IMR-90 (cell line): ENCODE data around the gene GPR132. TPM values are rescaled to one million over a fixed set of nuclear protein-coding genes. Genes with fewer than 3 reads are reported as not detected.

Experiments
- ATAC-seq: fragments of 200-7000 bp; cut with Tn5 transposase; 2 replicates; pipeline ENCODE4 v1.9.1; 2020; ENCODE audit warnings: low read depth, mild to moderate bottlenecking, moderate library complexity
- BruUV-seq: library from RNA; stranded (reverse); fragments of 400-500 nt; replicated peaks from 2 replicates; lab custom pipeline; 2021; lab: Mats Ljungman, UMichigan
- CTCF ChIA-PET: fragments of 300-600 bp; formaldehyde crosslinking; extraction: SDS; loops from one replicate; lab custom pipeline; 2021; ENCODE audit warnings: antibody characterized with exemption; lab: Yijun Ruan, JAX
- POLR2A ChIA-PET: fragments of 300-600 bp; sonication (Branson Sonifier 250); formaldehyde crosslinking; loops from one replicate; lab custom pipeline; 2022; ENCODE audit warnings: antibody characterized with exemption; ENCODE audit not compliant: unreplicated experiment; lab: Charles Lee
- DNase-seq: peaks from one replicate; pipeline ENCODE4 v3.0.0; 2013
- H2AFZ ChIP-seq: replicated peaks from 2 replicates; pipeline ENCODE3; 2013; ENCODE audit warnings: low read length, mild to moderate bottlenecking; ENCODE audit not compliant: poor library complexity
- H2AK5ac ChIP-seq: 2 replicates; pipeline ENCODE4 v1.6.1; 2013; ENCODE audit warnings: low read depth, low read length, inconsistent platforms
- H2AK9ac ChIP-seq: replicated peaks from 2 replicates; pipeline ENCODE3; 2013; ENCODE audit warnings: mild to moderate bottlenecking, low read depth, low read length, moderate library complexity; ENCODE audit not compliant: poor library complexity
- H2BK120ac ChIP-seq: 2 replicates; pipeline ENCODE4 v1.6.1; 2013; ENCODE audit warnings: low read depth, low read length, inconsistent platforms
- H2BK15ac ChIP-seq: 3 replicates; pipeline ENCODE4 v1.6.1; 2013; ENCODE audit warnings: low read depth, low read length, inconsistent platforms
- H2BK20ac ChIP-seq: 2 replicates; pipeline ENCODE4 v1.6.1; 2013; ENCODE audit warnings: low read depth, mild to moderate bottlenecking, inconsistent platforms, low read length, moderate library complexity
- H2BK5ac ChIP-seq: 2 replicates; pipeline ENCODE4 v1.6.1; 2013; ENCODE audit warnings: mild to moderate bottlenecking, low read depth, low read length, inconsistent platforms; ENCODE audit not compliant: poor library complexity, severe bottlenecking
- H3K14ac ChIP-seq: replicated peaks from 2 replicates; pipeline ENCODE4 v1.6.1; 2013; ENCODE audit warnings: low read depth, low read length, inconsistent platforms
- H3K18ac ChIP-seq: 2 replicates; pipeline ENCODE4 v1.6.1; 2013; ENCODE audit warnings: low read depth, low read length, control low read depth
- H3K23ac ChIP-seq: 2 replicates; pipeline ENCODE4 v1.6.1; 2013; ENCODE audit warnings: low read depth, low read length, inconsistent platforms
- H3K27ac ChIP-seq: 2 replicates; pipeline ENCODE4 v1.5.1; 2013; ENCODE audit warnings: mild to moderate bottlenecking, control low read depth, low read length; ENCODE audit not compliant: insufficient read depth
- H3K27me3 ChIP-seq: 2 replicates; pipeline ENCODE4 v1.6.1; 2013; ENCODE audit warnings: low read length; ENCODE audit not compliant: control insufficient read depth, insufficient read depth
- H3K36me3 ChIP-seq: 2 replicates; pipeline ENCODE4 v1.6.1; 2013; ENCODE audit warnings: low read length, mixed read lengths; ENCODE audit not compliant: control insufficient read depth, insufficient read depth
- H3K4ac ChIP-seq: 2 replicates; pipeline ENCODE4 v1.6.1; 2013; ENCODE audit warnings: low read depth, low read length, inconsistent platforms
- H3K4me1 ChIP-seq: 2 replicates; pipeline ENCODE4 v1.6.1; 2013; ENCODE audit warnings: low read length, mixed read lengths; ENCODE audit not compliant: control insufficient read depth, insufficient read depth
- H3K4me2 ChIP-seq: 2 replicates; pipeline ENCODE4 v1.6.1; 2013; ENCODE audit warnings: low read depth, mild to moderate bottlenecking, control low read depth, low read length, moderate library complexity
- H3K4me3 ChIP-seq: 2 replicates; pipeline ENCODE4 v1.5.1; 2013; ENCODE audit warnings: low read depth, mild to moderate bottlenecking, control low read depth, low read length, moderate library complexity; ENCODE audit not compliant: insufficient read depth
- H3K56ac ChIP-seq: 2 replicates; pipeline ENCODE4 v1.6.1; 2013; ENCODE audit warnings: low read length, inconsistent platforms; ENCODE audit not compliant: insufficient read depth; ENCODE audit errors: extremely low read depth
- H3K79me1 ChIP-seq, 2 experiments: 2 replicates each; pipeline ENCODE4 v1.6.1; 2013; ENCODE audit warnings: low read length in 2 of 2, inconsistent platforms in 1 of 2, low read depth in 1 of 2
- H3K9ac ChIP-seq: 2 replicates; pipeline ENCODE4 v1.6.1; 2013; ENCODE audit warnings: low read depth, low read length, control low read depth
- H3K9me1 ChIP-seq: 2 replicates; pipeline ENCODE4 v1.6.1; 2013; ENCODE audit warnings: low read length, inconsistent platforms; ENCODE audit not compliant: insufficient read depth
- H3K9me3 ChIP-seq: 2 replicates; pipeline ENCODE4 v1.6.1; 2013; ENCODE audit warnings: low read length; ENCODE audit not compliant: control insufficient read depth, insufficient read depth
- H4K20me1 ChIP-seq: 2 replicates; pipeline ENCODE4 v1.6.1; 2013; ENCODE audit warnings: low read length, inconsistent platforms; ENCODE audit not compliant: insufficient read depth
- H4K5ac ChIP-seq: 2 replicates; pipeline ENCODE4 v1.6.1; 2013; ENCODE audit warnings: mild to moderate bottlenecking, low read depth, low read length, control low read depth
- H4K8ac ChIP-seq, 2 experiments: 2 replicates each; pipeline ENCODE4 v1.6.1; 2013; ENCODE audit warnings: low read depth in 2 of 2, low read length in 2 of 2, control low read depth in 1 of 2, inconsistent platforms in 1 of 2
- H4K91ac ChIP-seq: 2 replicates; pipeline ENCODE4 v1.6.1; 2013; ENCODE audit warnings: low read depth, low read length, inconsistent platforms; ENCODE audit not compliant: insufficient read depth
- BHLHE40 ChIP-seq: fragments of 150-350 bp; IDR thresholded peaks from 2 replicates; pipeline ENCODE4 v1.6.1; 2016; ENCODE audit warnings: mild to moderate bottlenecking, low read depth, low read length
- CEBPB ChIP-seq: IDR thresholded peaks from 2 replicates; pipeline ENCODE4 v1.6.1; 2012; ENCODE audit warnings: low read depth, low read length, improper control_type of control experiment
- CHD1 ChIP-seq: IDR thresholded peaks from 2 replicates; pipeline ENCODE4 v1.6.1; 2012; ENCODE audit warnings: low read depth, low read length, improper control_type of control experiment
- CTCF ChIP-seq: conservative IDR thresholded peaks from 2 replicates; pipeline ENCODE4 v1.5.1; 2012; ENCODE audit warnings: mild to moderate bottlenecking, low read depth, low read length, improper control_type of control experiment
- ELK1 ChIP-seq: fragments of 150-350 bp; IDR thresholded peaks from 2 replicates; pipeline ENCODE4 v1.6.1; 2016; ENCODE audit warnings: low read depth, mild to moderate bottlenecking, low read length, moderate library complexity, borderline replicate concordance
- FOS ChIP-seq: fragments of 150-350 bp; IDR thresholded peaks from 2 replicates; pipeline ENCODE4 v1.6.1; 2016; ENCODE audit warnings: low read depth, low read length
- MAFK ChIP-seq: IDR thresholded peaks from 2 replicates; pipeline ENCODE4 v1.6.1; 2012; ENCODE audit warnings: low read depth, low read length, improper control_type of control experiment
- MAZ ChIP-seq: IDR thresholded peaks from 2 replicates; pipeline ENCODE4 v1.6.1; 2012; ENCODE audit warnings: low read depth, mild to moderate bottlenecking, low read length, improper control_type of control experiment, moderate library complexity, borderline replicate concordance
- MXI1 ChIP-seq: IDR thresholded peaks from 2 replicates; pipeline ENCODE4 v1.6.1; 2012; ENCODE audit warnings: low read depth, mild to moderate bottlenecking, low read length, moderate library complexity, borderline replicate concordance
- NFE2L2 ChIP-seq: fragments of 150-350 bp; IDR thresholded peaks from 2 replicates; pipeline ENCODE4 v1.6.1; 2016; ENCODE audit warnings: low read depth, mild to moderate bottlenecking, low read length
- POLR2A ChIP-seq: IDR thresholded peaks from 2 replicates; pipeline ENCODE4 v1.6.1; 2012; ENCODE audit warnings: mild to moderate bottlenecking, low read depth, low read length
- RAD21 ChIP-seq: IDR thresholded peaks from 2 replicates; pipeline ENCODE4 v1.6.1; 2012; ENCODE audit warnings: low read length, improper control_type of control experiment
- RCOR1 ChIP-seq: IDR thresholded peaks from 2 replicates; pipeline ENCODE4 v1.6.1; 2012; ENCODE audit warnings: mild to moderate bottlenecking, low read length, improper control_type of control experiment; ENCODE audit not compliant: insufficient replicate concordance
- RFX5 ChIP-seq: IDR thresholded peaks from 2 replicates; pipeline ENCODE4 v1.8.0; 2012; ENCODE audit warnings: low read depth, mild to moderate bottlenecking, low read length, moderate library complexity
- SMC3 ChIP-seq: fragments of 150-350 bp; IDR thresholded peaks from 2 replicates; pipeline ENCODE4 v1.6.1; 2016; ENCODE audit warnings: low read depth, mild to moderate bottlenecking, antibody characterized with exemption, low read length, moderate library complexity
- USF2 ChIP-seq: fragments of 150-350 bp; IDR thresholded peaks from 2 replicates; pipeline ENCODE4 v1.6.1; 2017; ENCODE audit warnings: mild to moderate bottlenecking, antibody characterized with exemption, low read length, low read depth
- WGBS, 2 experiments: methylation state at CpG; one replicate each; pipeline versions ENCODE4 v1.1.5 to v1.1.7; 2013; ENCODE audit warnings: missing lambda C conversion rate in 2 of 2; ENCODE audit not compliant: insufficient read length in 1 of 2; ENCODE audit errors: extremely low coverage in 2 of 2; 5-methylcytosine and 5-hydroxymethylcytosine counted together
- dilution Hi-C: fragments of 300-500 bp; cut with HindIII; formaldehyde crosslinking; loops from one replicate; pipeline ENCODE4 v1.14.3; 2018; ENCODE audit warnings: low sequenced_read_pairs; ENCODE audit not compliant: unreplicated experiment
- in situ Hi-C: fragments of 300-500 bp; cut with MboI; formaldehyde crosslinking; loops from 3 replicates; pipeline ENCODE4 v1.14.3; 2019; ENCODE audit warnings: low sequenced_read_pairs, inconsistent platforms, mixed read lengths
- intact Hi-C: fragments of 100-400 bp; cut with micrococcal nuclease; formaldehyde crosslinking; loops from 2 replicates; pipeline ENCODE4 v1.10.0; 2022
- polyA plus RNA-seq, 3 experiments: library from polyadenylated mRNA; depleted of rRNA; stranded (reverse); fragments of >200 nt; gene quantifications; 2 replicates each; pipeline ENCODE4 v1.2.3, GENCODE V29; 2012; ENCODE audit warnings: low replicate concordance in 1 of 3
- total RNA-seq: library from RNA; depleted of rRNA; stranded (reverse); fragments of >200 nt; gene quantifications from 2 replicates; pipeline ENCODE4 v1.2.3, GENCODE V29; 2012

Gene GPR132
- total and polyA plus RNA-seq, 2 of the 4 experiments (the other 2 are of a cell fraction): under 0.01 to 0.10 TPM

- no peak overlapping the region for H3K23ac ChIP-seq
- 71% methylated on average over 6 of the region's 11 CpGs; no CpG with 5 or more reads in 1 of the 2 experiments for WGBS, 2 experiments
- no peak for ATAC-seq
- H3K56ac ChIP-seq: no peak overlapping the region
- intact Hi-C loops (no loop called here), in situ Hi-C loops (no loop called here), dilution Hi-C loops (no loop called here)
- H3K79me1 ChIP-seq: no peaks in the 10 kb centered on the region
- no peak overlapping the region for H3K9ac ChIP-seq
- H3K36me3 ChIP-seq: no peaks in the 10 kb centered on the region
- H2BK15ac ChIP-seq: no peak overlapping the region
- no peak overlapping the region for H2BK5ac ChIP-seq
- no peak overlapping the region for H4K91ac ChIP-seq
- no peak overlapping the region for H2BK120ac ChIP-seq
- H3K14ac ChIP-seq: no peak overlapping the region
- H3K9me1 ChIP-seq: peaks cover 4% of the 10 kb centered on the region; the same call in 1 of the 2 replicates
- H3K4me1 ChIP-seq: peaks cover 6% of the 10 kb centered on the region
- no peak overlapping the region for H4K5ac ChIP-seq
- no peaks in the 10 kb centered on the region for H3K9me3 ChIP-seq
- no peak overlapping the region for H3K4me2 ChIP-seq
- POLR2A ChIA-PET: no interaction called here
- no peak overlapping the region for H3K18ac ChIP-seq
- H3K4ac ChIP-seq: no peak overlapping the region
- no peak for DNase-seq
- no TSS peak for BruUV-seq
- no peaks in the 10 kb centered on the region for H4K20me1 ChIP-seq
- H2AK9ac ChIP-seq: peak overlapping the region; percentile 1
- peaks cover 11% of the 10 kb centered on the region; the same call in 1 of the 2 replicates for H3K27me3 ChIP-seq
- H2AK5ac ChIP-seq: no peak overlapping the region
- peak overlapping the region; percentile 56 for H2AFZ ChIP-seq
- no peak for TF ChIP-seq RFX5
- TF ChIP-seq SMC3: no peak
- TF ChIP-seq MAFK: no peak
- TF ChIP-seq MAZ: no peak
- TF ChIP-seq POLR2A: no peak
- TF ChIP-seq NFE2L2: no peak
- TF ChIP-seq FOS: no peak
- no peak for TF ChIP-seq ELK1
- no peak for TF ChIP-seq BHLHE40
- TF ChIP-seq MXI1: no peak
- no peak for TF ChIP-seq CTCF
- no peak for TF ChIP-seq USF2
- no peak for TF ChIP-seq CHD1
- TF ChIP-seq RCOR1: no peak
- no peak for TF ChIP-seq RAD21
- TF ChIP-seq CEBPB: no peak
- H4K8ac ChIP-seq: no peak overlapping the region
- H3K27ac ChIP-seq: no peak overlapping the region
- H3K4me3 ChIP-seq: no peak overlapping the region
- H2BK20ac ChIP-seq: no peak overlapping the region
- CTCF ChIA-PET: no interaction called here
These were observed 7.2 kb upstream of the GPR132 start for GRCh38 chr14:105072381-105072861.
